ENCODE data around the gene TMEM236.
"Not testable (repeated sequence)": the region's sequence is repeated elsewhere in the genome, so short reads cannot be mapped to it uniquely, and the experiment has no call there.

TMEM236 gene

GRCh38 chr10:17751781-17752445 lies at the start of gene TMEM236:
TMEM236 (plus strand) TSS chr10:17752201; CDS start chr10:17752296, 95 bp downstream.
- DNase-seq: no peak

GRCh38 chr10:17703706-17704105 lies 48.3 kb upstream of the TMEM236 start:
- no peak for DNase-seq

- no peak for DNase-seq
These were observed 43.2 kb upstream of the TMEM236 start for GRCh38 chr10:17708821-17709220.

- no peak for DNase-seq
These were observed 42.5 kb upstream of the TMEM236 start for GRCh38 chr10:17709492-17709891.

- DNase-seq: no peak
These were observed 41.8 kb upstream of the TMEM236 start for GRCh38 chr10:17710181-17710580.

GRCh38 chr10:17712053-17712452 lies 39.9 kb upstream of the TMEM236 start:
- DNase-seq: no peak

GRCh38 chr10:17712717-17713471 lies 39.1 kb upstream of the TMEM236 start:
- DNase-seq: no peak

GRCh38 chr10:17713758-17714157 lies 38.2 kb upstream of the TMEM236 start:
- no peak for DNase-seq

- DNase-seq: no peak
These were observed 35.8 kb upstream of the TMEM236 start for GRCh38 chr10:17716161-17716560.

- not testable (repeated sequence) for DNase-seq
These were observed 29.5 kb upstream of the TMEM236 start for GRCh38 chr10:17722317-17723014.

GRCh38 chr10:17725703-17726102 lies 26.3 kb upstream of the TMEM236 start:
- no peak for DNase-seq

- no peak for DNase-seq
These were observed 22.4 kb upstream of the TMEM236 start for GRCh38 chr10:17729630-17730029.

- no peak for DNase-seq
These were observed 21.3 kb upstream of the TMEM236 start for GRCh38 chr10:17730667-17731066.

GRCh38 chr10:17731331-17732020 lies 20.5 kb upstream of the TMEM236 start:
- DNase-seq: no peak

GRCh38 chr10:17733620-17734019 lies 18.4 kb upstream of the TMEM236 start:
- no peak for DNase-seq

- DNase-seq: no peak
These were observed 17.4 kb upstream of the TMEM236 start for GRCh38 chr10:17734432-17735080.

GRCh38 chr10:17735166-17735941 lies 16.6 kb upstream of the TMEM236 start:
- DNase-seq: no peak

GRCh38 chr10:17736223-17736622 lies 15.8 kb upstream of the TMEM236 start:
- no peak for DNase-seq

- peak; percentile 47 for DNase-seq
These were observed 14.7 kb upstream of the TMEM236 start for GRCh38 chr10:17737027-17737965.

GRCh38 chr10:17740668-17741067 lies 11.3 kb upstream of the TMEM236 start:
- no peak for DNase-seq

GRCh38 chr10:17742918-17743317 lies 9.1 kb upstream of the TMEM236 start:
- DNase-seq: peak; percentile 75

All from CD4-positive, alpha-beta T cell treated with Interleukin-17A for 1 hour (primary cell).